ENCODE data around the gene HSPA14. TPM values are rescaled to one million over a fixed set of nuclear protein-coding genes. Genes with fewer than 3 reads are reported as not detected.

Gene HSPA14
- total RNA-seq, 6 donors from 2014 or later: 4.3 to 14.7 (median 9.4) TPM

GRCh38 chr10:14803827-14804226 is 34.3 kb upstream of the HSPA14 start:
- no peaks in the 10 kb centered on the region for H3K36me3 ChIP-seq
- H3K4me1 ChIP-seq: no peaks in the 10 kb centered on the region
- H3K27me3 ChIP-seq: no peaks in the 10 kb centered on the region
- no peak for TF ChIP-seq POLR2AphosphoS5 (IDR thresholded peaks at IDR 0.05)
- no peak for TF ChIP-seq EP300 (IDR thresholded peaks at IDR 0.05)
- no peak for TF ChIP-seq CTCF (IDR thresholded peaks at IDR 0.05)
- no peak for TF ChIP-seq POLR2A (IDR thresholded peaks at IDR 0.05)
- 32 to 74% methylated on average over 1 of the region's 1 CpG for WGBS, 2 donors
- no peaks in the 10 kb centered on the region for H3K9me3 ChIP-seq
- H3K4me3 ChIP-seq: no peak overlapping the region
- ATAC-seq (ENCODE audit: low FRiP score in 2 of 2): no peak
- H3K27ac ChIP-seq: no peak overlapping the region
- no peak for DNase-seq

- WGBS, 2 donors: 83 to 88% methylated on average over 3 of the region's 3 CpGs
- Histone ChIP-seq H3K4me1 (no peaks in the 10 kb centered on the region), H3K9me3 (no peaks in the 10 kb centered on the region), H3K27ac (no peak overlapping the region), H3K4me3 (no peak overlapping the region), H3K27me3 (no peaks in the 10 kb centered on the region), H3K36me3 (no peaks in the 10 kb centered on the region)
- TF ChIP-seq POLR2AphosphoS5 (IDR thresholded peaks at IDR 0.05) (no peak), POLR2A (IDR thresholded peaks at IDR 0.05) (no peak), EP300 (IDR thresholded peaks at IDR 0.05) (no peak), CTCF (IDR thresholded peaks at IDR 0.05) (no peak)
- DNase-seq (no peak), ATAC-seq (ENCODE audit: low FRiP score in 2 of 2) (no peak)
These were observed 31.8 kb upstream of the HSPA14 start for GRCh38 chr10:14806318-14806717.

GRCh38 chr10:14810969-14811953 is 26.8 kb upstream of the HSPA14 start:
- Histone ChIP-seq H3K4me3 (no peak overlapping the region), H3K27me3 (no peaks in the 10 kb centered on the region)
- TF ChIP-seq POLR2AphosphoS5 (IDR thresholded peaks at IDR 0.05) (no peak), EP300 (IDR thresholded peaks at IDR 0.05) (no peak), POLR2A (IDR thresholded peaks at IDR 0.05) (no peak), CTCF (IDR thresholded peaks at IDR 0.05) (no peak)

GRCh38 chr10:14812271-14812670 is 25.8 kb upstream of the HSPA14 start:
- H3K4me1 ChIP-seq: no peaks in the 10 kb centered on the region
- no peak for ATAC-seq (ENCODE audit: low FRiP score in 2 of 2)
- DNase-seq: no peak
- no peaks in the 10 kb centered on the region for H3K9me3 ChIP-seq
- TF ChIP-seq POLR2A (IDR thresholded peaks at IDR 0.05) (no peak), POLR2AphosphoS5 (IDR thresholded peaks at IDR 0.05) (no peak), CTCF (IDR thresholded peaks at IDR 0.05) (no peak), EP300 (IDR thresholded peaks at IDR 0.05) (no peak)
- no peaks in the 10 kb centered on the region for H3K27me3 ChIP-seq
- no peak overlapping the region for H3K27ac ChIP-seq
- H3K4me3 ChIP-seq: no peak overlapping the region
- 90 to 97% methylated on average over 3 of the region's 3 CpGs for WGBS, 2 donors
- H3K36me3 ChIP-seq: no peaks in the 10 kb centered on the region

More at GRCh38 chr10:14810969-14811953, 26.8 kb upstream of the HSPA14 start:
- Histone ChIP-seq H3K27ac (no peak overlapping the region), H3K9me3 (no peaks in the 10 kb centered on the region), H3K4me1 (no peaks in the 10 kb centered on the region), H3K36me3 (no peaks in the 10 kb centered on the region)
- no peak for ATAC-seq (ENCODE audit: low FRiP score in 2 of 2)
- no peak for DNase-seq
- WGBS, 2 donors: 73 to 84% methylated on average over 9 of the region's 9 CpGs

Data from upper lobe of left lung (tissue), 6 donors.